ENCODE data around the gene FAM76A.
"Not testable (repeated sequence)": the region's sequence is repeated elsewhere in the genome, so short reads cannot be mapped to it uniquely, and the experiment has no call there.

The FAM76A gene

GRCh38 chr1:27690183-27690582 lies 35.6 kb upstream of the FAM76A start:
- Histone ChIP-seq H3K23ac (ENCODE audit: low read length) (no peak overlapping the region), H3K27me3 (ENCODE audit: insufficient read depth, low read length, poor library complexity) (no peaks in the 10 kb centered on the region), H3K4ac (ENCODE audit: low read depth, low read length) (no peak overlapping the region), H3K36me3 (ENCODE audit: control insufficient read depth, insufficient read depth, low read length) (no peaks in the 10 kb centered on the region), H3K4me2 (ENCODE audit: low read length) (no peak overlapping the region), H3K27ac (ENCODE audit: low read depth, low read length) (no peak overlapping the region), H2BK120ac (ENCODE audit: low read depth, low read length) (no peak overlapping the region), H2BK15ac (replicated peaks; ENCODE audit: low read depth) (no peak overlapping the region), H2AK5ac (ENCODE audit: low read length) (no peak overlapping the region), H3K4me1 (ENCODE audit: control insufficient read depth, low read depth, low read length) (no peaks in the 10 kb centered on the region), H3K79me1 (ENCODE audit: low read length) (no peaks in the 10 kb centered on the region), H4K5ac (ENCODE audit: low read length) (no peak overlapping the region), H3K56ac (ENCODE audit: low read length) (no peak overlapping the region), H3K9ac (ENCODE audit: low read length) (no peak overlapping the region), H2BK5ac (ENCODE audit: low read length) (no peak overlapping the region), H3K4me3 (ENCODE audit: low read length) (no peak overlapping the region), H3K79me2 (ENCODE audit: control insufficient read depth, insufficient read depth, low read length) (no peaks in the 10 kb centered on the region), H4K8ac (ENCODE audit: low read depth, low read length) (no peak overlapping the region), H3K18ac (ENCODE audit: low read length) (no peak overlapping the region)
- no CpG with 5 or more reads among the region's 2 CpGs for WGBS (ENCODE audit: extremely low coverage, insufficient coverage, low lambda C conversion rate)
- no peak for DNase-seq

- H3K4me1 ChIP-seq (ENCODE audit: control insufficient read depth, low read depth, low read length); H3K27me3 ChIP-seq (ENCODE audit: insufficient read depth, low read length, poor library complexity); H3K56ac ChIP-seq (ENCODE audit: low read length); H2BK5ac ChIP-seq (ENCODE audit: low read length); H3K27ac ChIP-seq (ENCODE audit: low read depth, low read length); H3K9ac ChIP-seq (ENCODE audit: low read length); H3K4me3 ChIP-seq (ENCODE audit: low read length); DNase-seq; H2AK5ac ChIP-seq (ENCODE audit: low read length); H3K79me2 ChIP-seq (ENCODE audit: control insufficient read depth, insufficient read depth, low read length); H3K23ac ChIP-seq (ENCODE audit: low read length); H4K8ac ChIP-seq (ENCODE audit: low read depth, low read length); H3K4ac ChIP-seq (ENCODE audit: low read depth, low read length); H3K36me3 ChIP-seq (ENCODE audit: control insufficient read depth, insufficient read depth, low read length); H4K5ac ChIP-seq (ENCODE audit: low read length); H3K18ac ChIP-seq (ENCODE audit: low read length); H3K79me1 ChIP-seq (ENCODE audit: low read length); H2BK120ac ChIP-seq (ENCODE audit: low read depth, low read length); H2BK15ac ChIP-seq (replicated peaks; ENCODE audit: low read depth); H3K4me2 ChIP-seq (ENCODE audit: low read length): not testable (repeated sequence)
- WGBS (ENCODE audit: extremely low coverage, insufficient coverage, low lambda C conversion rate), result no CpG with 5 or more reads among the region's 9 CpGs
Observed at GRCh38 chr1:27696835-27697234, 28.9 kb upstream of the FAM76A start.

- no peaks in the 10 kb centered on the region for H3K27me3 ChIP-seq (ENCODE audit: insufficient read depth, low read length, poor library complexity)
- H3K56ac ChIP-seq (ENCODE audit: low read length), result no peak overlapping the region
- H3K27ac ChIP-seq (ENCODE audit: low read depth, low read length), result no peak overlapping the region
- H2AK5ac ChIP-seq (ENCODE audit: low read length), result no peak overlapping the region
- H3K4me3 ChIP-seq (ENCODE audit: low read length), result no peak overlapping the region
- H2BK5ac ChIP-seq (ENCODE audit: low read length), result no peak overlapping the region
- no peak overlapping the region for H3K4me2 ChIP-seq (ENCODE audit: low read length)
- H4K5ac ChIP-seq (ENCODE audit: low read length), result no peak overlapping the region
- H2BK120ac ChIP-seq (ENCODE audit: low read depth, low read length), result no peak overlapping the region
- H2BK15ac ChIP-seq (replicated peaks; ENCODE audit: low read depth), result no peak overlapping the region
- H3K36me3 ChIP-seq (ENCODE audit: control insufficient read depth, insufficient read depth, low read length), result no peaks in the 10 kb centered on the region
- no peak overlapping the region for H3K18ac ChIP-seq (ENCODE audit: low read length)
- H3K79me1 ChIP-seq (ENCODE audit: low read length), result no peaks in the 10 kb centered on the region
- H3K4ac ChIP-seq (ENCODE audit: low read depth, low read length), result no peak overlapping the region
- no CpG with 5 or more reads among the region's 4 CpGs for WGBS (ENCODE audit: extremely low coverage, insufficient coverage, low lambda C conversion rate)
- DNase-seq, result peak; percentile 34
- H3K4me1 ChIP-seq (ENCODE audit: control insufficient read depth, low read depth, low read length), result no peaks in the 10 kb centered on the region
- H4K8ac ChIP-seq (ENCODE audit: low read depth, low read length), result no peak overlapping the region
- H3K79me2 ChIP-seq (ENCODE audit: control insufficient read depth, insufficient read depth, low read length), result no peaks in the 10 kb centered on the region
- no peak overlapping the region for H3K9ac ChIP-seq (ENCODE audit: low read length)
- H3K23ac ChIP-seq (ENCODE audit: low read length), result no peak overlapping the region
Observed at GRCh38 chr1:27704958-27705357, 20.8 kb upstream of the FAM76A start.

DNA sequence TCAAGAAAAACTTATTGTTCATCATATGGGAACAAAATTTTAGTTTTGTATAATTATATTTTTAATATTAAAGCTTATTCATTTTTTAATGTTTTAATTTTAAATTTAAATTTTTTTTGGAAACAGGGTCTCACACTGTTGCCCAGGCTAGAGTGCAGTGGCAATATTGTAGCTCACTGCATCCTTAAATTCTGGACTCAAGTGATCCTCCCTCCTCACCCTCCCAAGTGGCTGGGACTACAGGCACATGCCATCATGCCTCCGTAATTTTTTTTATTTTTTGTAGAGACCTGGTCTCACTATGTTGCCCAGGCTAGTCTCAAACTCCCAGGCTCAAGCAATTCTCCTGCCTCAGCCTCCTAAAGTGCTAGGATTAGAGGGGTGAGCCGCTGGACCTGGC lies 20.2 kb upstream of the FAM76A start:
- Histone ChIP-seq H3K27ac (ENCODE audit: low read depth, low read length) (no peak overlapping the region), H3K4me3 (ENCODE audit: low read length) (no peak overlapping the region), H3K4me1 (ENCODE audit: control insufficient read depth, low read depth, low read length) (no peaks in the 10 kb centered on the region), H2BK15ac (replicated peaks; ENCODE audit: low read depth) (no peak overlapping the region), H3K79me2 (ENCODE audit: control insufficient read depth, insufficient read depth, low read length) (no peaks in the 10 kb centered on the region), H3K79me1 (ENCODE audit: low read length) (no peaks in the 10 kb centered on the region), H3K36me3 (ENCODE audit: control insufficient read depth, insufficient read depth, low read length) (no peaks in the 10 kb centered on the region), H2BK5ac (ENCODE audit: low read length) (no peak overlapping the region), H4K5ac (ENCODE audit: low read length) (no peak overlapping the region), H3K4ac (ENCODE audit: low read depth, low read length) (no peak overlapping the region), H3K23ac (ENCODE audit: low read length) (no peak overlapping the region), H4K8ac (ENCODE audit: low read depth, low read length) (no peak overlapping the region), H3K56ac (ENCODE audit: low read length) (no peak overlapping the region), H2AK5ac (ENCODE audit: low read length) (no peak overlapping the region), H3K9ac (ENCODE audit: low read length) (no peak overlapping the region), H3K18ac (ENCODE audit: low read length) (no peak overlapping the region), H3K4me2 (ENCODE audit: low read length) (no peak overlapping the region), H2BK120ac (ENCODE audit: low read depth, low read length) (no peak overlapping the region), H3K27me3 (ENCODE audit: insufficient read depth, low read length, poor library complexity) (no peaks in the 10 kb centered on the region)
- no CpG with 5 or more reads among the region's 2 CpGs for WGBS (ENCODE audit: extremely low coverage, insufficient coverage, low lambda C conversion rate)
- no peak for DNase-seq

GRCh38 chr1:27710574-27710973 lies 15.2 kb upstream of the FAM76A start:
- DNase-seq, result no peak
- Histone ChIP-seq H3K79me1 (ENCODE audit: low read length) (no peaks in the 10 kb centered on the region), H2BK120ac (ENCODE audit: low read depth, low read length) (no peak overlapping the region), H4K8ac (ENCODE audit: low read depth, low read length) (no peak overlapping the region), H3K4me3 (ENCODE audit: low read length) (no peak overlapping the region), H3K27me3 (ENCODE audit: insufficient read depth, low read length, poor library complexity) (no peaks in the 10 kb centered on the region), H3K4me1 (ENCODE audit: control insufficient read depth, low read depth, low read length) (no peaks in the 10 kb centered on the region), H3K23ac (ENCODE audit: low read length) (no peak overlapping the region), H2AK5ac (ENCODE audit: low read length) (no peak overlapping the region), H3K79me2 (ENCODE audit: control insufficient read depth, insufficient read depth, low read length) (no peaks in the 10 kb centered on the region), H3K27ac (ENCODE audit: low read depth, low read length) (no peak overlapping the region), H3K56ac (ENCODE audit: low read length) (no peak overlapping the region), H3K4me2 (ENCODE audit: low read length) (no peak overlapping the region), H3K36me3 (ENCODE audit: control insufficient read depth, insufficient read depth, low read length) (no peaks in the 10 kb centered on the region), H2BK15ac (replicated peaks; ENCODE audit: low read depth) (no peak overlapping the region), H3K18ac (ENCODE audit: low read length) (no peak overlapping the region), H2BK5ac (ENCODE audit: low read length) (no peak overlapping the region), H3K4ac (ENCODE audit: low read depth, low read length) (no peak overlapping the region), H4K5ac (ENCODE audit: low read length) (no peak overlapping the region), H3K9ac (ENCODE audit: low read length) (no peak overlapping the region)
- WGBS (ENCODE audit: extremely low coverage, insufficient coverage, low lambda C conversion rate), result no CpG with 5 or more reads among the region's 2 CpGs

GRCh38 chr1:27713139-27713725 lies 12.5 kb upstream of the FAM76A start:
- no peak overlapping the region for H3K4me3 ChIP-seq (ENCODE audit: low read length)
- no peak overlapping the region for H3K56ac ChIP-seq (ENCODE audit: low read length)
- WGBS (ENCODE audit: extremely low coverage, insufficient coverage, low lambda C conversion rate), result no CpG with 5 or more reads among the region's 3 CpGs
- H3K27ac ChIP-seq (ENCODE audit: low read depth, low read length), result no peak overlapping the region
- no peaks in the 10 kb centered on the region for H3K27me3 ChIP-seq (ENCODE audit: insufficient read depth, low read length, poor library complexity)
- no peak overlapping the region for H3K23ac ChIP-seq (ENCODE audit: low read length)
- no peak overlapping the region for H2BK120ac ChIP-seq (ENCODE audit: low read depth, low read length)
- no peak overlapping the region for H3K4me2 ChIP-seq (ENCODE audit: low read length)
- H4K5ac ChIP-seq (ENCODE audit: low read length), result no peak overlapping the region
- no peak overlapping the region for H4K8ac ChIP-seq (ENCODE audit: low read depth, low read length)
- no peak for DNase-seq
- H3K4me1 ChIP-seq (ENCODE audit: control insufficient read depth, low read depth, low read length), result no peaks in the 10 kb centered on the region
- no peak overlapping the region for H3K9ac ChIP-seq (ENCODE audit: low read length)
- H3K18ac ChIP-seq (ENCODE audit: low read length), result no peak overlapping the region
- no peak overlapping the region for H2AK5ac ChIP-seq (ENCODE audit: low read length)
- no peak overlapping the region for H2BK15ac ChIP-seq (replicated peaks; ENCODE audit: low read depth)
- no peak overlapping the region for H3K4ac ChIP-seq (ENCODE audit: low read depth, low read length)
- no peak overlapping the region for H2BK5ac ChIP-seq (ENCODE audit: low read length)
- no peaks in the 10 kb centered on the region for H3K79me2 ChIP-seq (ENCODE audit: control insufficient read depth, insufficient read depth, low read length)
- H3K36me3 ChIP-seq (ENCODE audit: control insufficient read depth, insufficient read depth, low read length), result no peaks in the 10 kb centered on the region
- H3K79me1 ChIP-seq (ENCODE audit: low read length), result no peaks in the 10 kb centered on the region

Measured in mesendoderm (in vitro differentiated cells).